ACC112 (cell line): Measurements from ENCODE around the gene CDH23.

ENCODE experiments used
- H2AFZ ChIP-seq: fragments of 200-600 bp; sonication (generic); one replicate; pipeline ENCODE4 v1.6.0; 2017; ENCODE audit warnings: antibody characterized with exemption, low read length; ENCODE audit not compliant: unreplicated experiment
- H3K27ac ChIP-seq: fragments of 200-600 bp; sonication (generic); 2 replicates; pipeline ENCODE4 v1.5.1; 2014; ENCODE audit warnings: low read depth, mild to moderate bottlenecking, antibody characterized with exemption, low read length, moderate library complexity
- H3K27me3 ChIP-seq: fragments of 200-600 bp; sonication (generic); 2 replicates; pipeline ENCODE4 v1.6.1; 2014; ENCODE audit warnings: mild to moderate bottlenecking, antibody characterized with exemption, low read length, moderate library complexity, mixed read lengths; ENCODE audit not compliant: insufficient read depth
- H3K36me3 ChIP-seq: fragments of 200-600 bp; sonication (generic); 2 replicates; pipeline ENCODE4 v1.6.1; 2016; ENCODE audit warnings: mild to moderate bottlenecking, antibody characterized with exemption, low read length, moderate library complexity, mixed read lengths; ENCODE audit not compliant: insufficient read depth
- H3K4me1 ChIP-seq: fragments of 200-600 bp; sonication (generic); one replicate; pipeline ENCODE4 v1.6.1; 2016; ENCODE audit warnings: low read length, mixed read lengths; ENCODE audit not compliant: insufficient read depth, unreplicated experiment, control insufficient read depth
- H3K4me3 ChIP-seq: fragments of 200-600 bp; sonication (generic); 2 replicates; pipeline ENCODE4 v1.5.1; 2014; ENCODE audit warnings: mild to moderate bottlenecking, low read depth, low read length
- H3K79me2 ChIP-seq: fragments of 200-600 bp; sonication (generic); one replicate; pipeline ENCODE4 v1.6.0; 2016; ENCODE audit warnings: low read length; ENCODE audit not compliant: control insufficient read depth, unreplicated experiment, insufficient read depth

Gene CDH23

DNA sequence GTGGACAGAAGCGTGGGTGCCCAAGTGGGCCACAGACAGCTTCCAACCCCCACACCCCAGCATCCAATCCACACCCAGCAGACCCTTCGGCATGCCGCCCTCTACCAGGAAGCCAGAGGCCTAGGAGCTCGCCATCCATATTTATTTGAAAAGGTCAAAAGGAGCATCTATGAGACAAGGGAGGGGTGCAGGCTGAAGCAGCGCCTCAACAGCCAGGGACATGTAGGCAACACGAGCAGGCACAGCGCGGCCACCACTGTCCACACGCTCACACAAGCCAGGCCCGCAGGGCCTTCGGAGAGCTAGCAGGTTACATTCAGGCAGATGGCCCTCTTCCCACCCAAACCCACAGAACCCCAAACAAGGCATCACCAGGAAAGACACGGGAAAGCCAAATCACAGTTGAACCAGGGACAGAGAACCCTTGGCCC is 419.7 kb downstream of the CDH23 start:
- no peaks in the 10 kb centered on the region for H3K4me1 ChIP-seq
- H3K36me3 ChIP-seq, result peaks cover 31% of the 10 kb centered on the region; the same call in 1 of the 2 replicates

DNA sequence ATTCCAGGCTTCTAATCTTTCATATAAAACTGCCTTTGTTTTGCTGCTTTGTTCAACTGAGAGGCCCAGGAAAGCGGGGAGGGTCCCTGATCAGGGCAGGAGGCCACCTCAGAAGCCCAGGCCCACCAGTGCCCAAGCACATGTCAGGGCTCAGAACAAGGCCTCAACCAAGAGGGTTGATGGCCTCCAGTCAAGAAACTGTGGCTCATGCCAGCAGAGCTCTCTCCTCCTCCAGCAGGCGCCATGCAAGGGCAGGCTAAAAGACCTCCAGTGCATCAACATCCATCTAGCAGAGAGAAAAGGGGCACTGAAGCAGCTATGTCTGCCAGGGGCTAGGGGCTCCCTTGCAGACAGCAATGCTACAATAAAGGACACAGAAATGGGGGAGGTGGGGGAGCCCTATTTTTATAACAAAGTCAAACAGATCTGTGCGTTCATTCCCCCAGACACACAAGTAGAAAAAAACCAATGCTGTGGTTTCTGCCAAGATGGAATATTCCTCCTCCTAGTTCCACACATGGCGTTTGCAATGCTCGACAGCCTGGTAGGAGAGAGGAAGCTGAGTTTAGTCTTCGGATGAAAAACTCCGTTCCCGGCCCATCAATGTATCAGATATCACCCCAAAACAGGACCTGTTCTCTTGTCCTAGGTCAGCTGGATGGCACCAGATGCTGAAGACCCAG is 420.4 kb downstream of the CDH23 start:
- Histone ChIP-seq H3K4me1 (no peaks in the 10 kb centered on the region), H3K36me3 (peaks cover 33% of the 10 kb centered on the region; the same call in 1 of the 2 replicates), H3K27ac (no peak overlapping the region)

More for the DNA sequence above, 419.7 kb downstream of the CDH23 start:
- no peak overlapping the region for H3K4me3 ChIP-seq
- no peak overlapping the region for H3K27ac ChIP-seq
- no peaks in the 10 kb centered on the region for H3K79me2 ChIP-seq
- no peaks in the 10 kb centered on the region for H3K27me3 ChIP-seq
- H2AFZ ChIP-seq, result no peak overlapping the region

DNA sequence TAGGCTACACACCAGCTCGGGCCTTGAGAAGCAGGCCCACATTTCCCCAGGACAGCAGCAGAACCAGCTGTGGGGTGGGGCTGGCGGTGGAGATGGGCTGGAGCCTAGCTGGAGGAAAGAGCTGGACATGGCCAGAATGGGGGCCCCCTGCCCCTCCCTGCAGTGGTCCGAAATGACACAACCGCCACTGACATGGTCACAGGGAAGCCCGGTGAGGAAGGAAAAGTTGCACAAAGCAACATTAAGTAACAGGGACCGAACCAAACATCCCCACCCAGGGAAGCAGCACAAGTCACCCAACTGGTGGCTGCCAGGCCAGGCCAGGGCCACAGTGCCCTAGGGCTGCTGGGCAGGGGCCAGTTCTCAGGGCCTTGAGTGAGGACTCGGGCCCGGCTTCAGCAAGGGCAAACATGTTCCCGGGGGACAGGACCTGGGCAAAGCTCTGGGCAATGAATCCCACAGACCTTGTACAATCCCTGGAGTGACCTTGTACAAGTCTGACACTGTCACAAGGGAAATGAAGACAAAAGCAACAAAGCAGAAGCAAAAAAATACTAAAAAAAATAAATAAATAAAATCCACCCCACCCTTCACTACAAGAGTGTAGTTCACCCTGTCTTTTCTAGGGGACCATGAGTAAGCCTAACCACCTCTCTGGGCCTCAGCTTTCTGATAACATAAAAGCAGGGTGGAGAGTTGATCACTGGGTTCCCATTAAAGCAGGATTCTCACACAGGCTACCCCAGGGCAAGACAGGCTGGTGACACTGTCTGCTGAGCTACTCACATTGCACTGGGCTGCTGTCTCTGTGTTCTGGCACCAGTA is 421.3 kb downstream of the CDH23 start:
- Histone ChIP-seq H3K36me3 (peaks cover 33% of the 10 kb centered on the region; the same call in 1 of the 2 replicates), H3K4me3 (no peak overlapping the region), H3K79me2 (no peaks in the 10 kb centered on the region), H2AFZ (no peak overlapping the region), H3K4me1 (no peaks in the 10 kb centered on the region), H3K27me3 (no peaks in the 10 kb centered on the region), H3K27ac (no peak overlapping the region)

More for the DNA sequence above, 420.4 kb downstream of the CDH23 start:
- Histone ChIP-seq H2AFZ (no peak overlapping the region), H3K27me3 (no peaks in the 10 kb centered on the region), H3K4me3 (no peak overlapping the region), H3K79me2 (no peaks in the 10 kb centered on the region)

DNA sequence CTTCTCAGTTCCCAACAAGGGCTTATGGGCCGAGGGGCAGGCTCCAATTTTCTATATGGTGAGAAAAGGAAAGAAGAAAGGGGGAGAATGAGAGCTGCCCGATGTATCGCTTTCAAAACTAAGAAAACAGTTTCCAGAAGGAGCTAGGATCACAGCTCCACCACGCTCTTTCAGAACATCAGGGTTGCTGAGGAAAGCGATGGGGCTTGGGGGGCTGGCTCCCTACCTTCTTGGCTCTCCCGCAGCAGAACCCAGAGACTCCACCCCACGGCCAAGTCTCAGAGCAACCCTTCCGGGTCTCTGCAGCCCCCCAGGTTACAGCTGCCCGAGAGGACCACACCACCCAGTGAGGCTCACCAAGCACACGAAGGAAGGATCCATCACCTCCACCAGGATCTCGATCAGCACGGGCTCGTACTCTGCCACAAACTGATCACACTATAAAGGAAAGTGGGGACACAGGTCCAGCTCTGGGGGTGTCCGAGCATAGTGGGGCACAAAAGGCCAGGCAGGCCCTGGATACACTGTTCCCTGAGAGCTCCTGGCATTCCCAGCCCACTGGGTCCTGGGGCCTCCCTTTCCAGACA is 422.0 kb downstream of the CDH23 start:
- peaks cover 33% of the 10 kb centered on the region; the same call in 1 of the 2 replicates for H3K36me3 ChIP-seq
- H2AFZ ChIP-seq, result no peak overlapping the region
- no peak overlapping the region for H3K4me3 ChIP-seq
- no peaks in the 10 kb centered on the region for H3K4me1 ChIP-seq
- no peaks in the 10 kb centered on the region for H3K79me2 ChIP-seq
- no peak overlapping the region for H3K27ac ChIP-seq
- H3K27me3 ChIP-seq, result no peaks in the 10 kb centered on the region

DNA sequence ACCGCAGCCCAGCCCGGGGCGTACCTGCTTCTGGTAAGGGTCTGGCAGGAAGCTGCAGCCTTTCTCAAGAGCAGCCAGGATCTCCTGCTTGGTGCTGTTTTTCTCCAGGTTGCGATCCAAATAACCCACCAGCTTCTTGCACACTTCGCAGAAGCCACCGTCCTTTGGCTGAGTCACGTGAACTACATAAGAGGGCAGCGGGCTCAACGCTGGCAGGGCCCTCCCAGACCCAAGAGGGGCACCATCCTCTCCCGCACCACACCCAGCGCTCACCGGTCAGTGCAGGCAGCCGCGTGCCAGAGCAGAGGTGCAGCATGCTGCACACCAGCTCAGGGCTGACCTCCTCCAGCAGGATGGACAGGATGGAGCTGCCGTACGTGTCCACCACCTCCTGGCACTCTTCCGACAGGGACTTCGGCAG is 422.7 kb downstream of the CDH23 start:
- H3K36me3 ChIP-seq, result peaks cover 39% of the 10 kb centered on the region
- no peaks in the 10 kb centered on the region for H3K4me1 ChIP-seq
- H3K79me2 ChIP-seq, result no peaks in the 10 kb centered on the region
- no peak overlapping the region for H3K27ac ChIP-seq
- no peak overlapping the region for H3K4me3 ChIP-seq
- no peak overlapping the region for H2AFZ ChIP-seq
- no peaks in the 10 kb centered on the region for H3K27me3 ChIP-seq

DNA sequence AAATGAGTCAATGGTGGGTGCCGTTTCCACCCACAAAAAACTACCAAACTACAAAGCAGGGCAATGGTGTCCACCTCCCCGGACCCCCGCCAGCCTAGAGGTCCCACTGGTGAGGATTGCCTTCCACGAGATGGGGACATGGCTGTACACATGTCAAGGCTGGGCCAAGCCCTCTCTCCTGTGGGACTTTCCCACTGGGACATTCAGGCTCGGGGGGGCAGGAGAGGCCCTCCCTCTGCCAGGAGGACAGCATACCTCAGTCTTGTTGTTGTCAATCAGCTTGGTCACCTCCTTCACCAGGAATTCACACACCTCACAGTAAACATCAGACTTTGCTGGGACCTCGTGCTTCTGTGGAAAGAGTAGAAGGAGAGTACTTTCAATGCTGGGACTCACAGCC is 423.3 kb downstream of the CDH23 start:
- Histone ChIP-seq H3K4me1 (no peaks in the 10 kb centered on the region), H3K27ac (no peak overlapping the region), H3K79me2 (no peaks in the 10 kb centered on the region), H3K4me3 (no peak overlapping the region), H3K27me3 (no peaks in the 10 kb centered on the region), H2AFZ (no peak overlapping the region), H3K36me3 (peaks cover 44% of the 10 kb centered on the region)

DNA sequence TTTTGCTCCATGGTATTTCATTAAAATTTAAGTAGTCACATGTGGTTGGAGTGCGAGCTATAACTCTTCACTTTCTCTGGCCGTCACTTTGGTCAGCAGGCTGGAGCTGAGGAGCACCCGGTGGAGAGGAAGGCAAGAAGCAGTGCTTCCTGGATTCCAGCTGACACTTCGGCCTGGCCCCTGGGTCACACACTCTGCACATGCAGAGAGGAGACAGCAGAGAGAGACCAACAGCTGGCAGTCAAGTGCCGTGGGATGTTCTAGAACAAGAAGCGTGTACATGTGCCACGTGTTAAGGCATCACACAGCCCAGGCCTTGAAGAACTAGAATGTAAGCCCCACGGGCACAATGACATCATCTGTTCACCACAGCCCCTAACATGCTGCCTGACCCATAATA is 424.2 kb downstream of the CDH23 start:
- no peaks in the 10 kb centered on the region for H3K27me3 ChIP-seq
- H3K4me1 ChIP-seq, result no peaks in the 10 kb centered on the region
- no peak overlapping the region for H3K4me3 ChIP-seq
- H3K27ac ChIP-seq, result no peak overlapping the region
- no peak overlapping the region for H2AFZ ChIP-seq
- no peaks in the 10 kb centered on the region for H3K79me2 ChIP-seq
- H3K36me3 ChIP-seq, result peaks cover 38% of the 10 kb centered on the region

DNA sequence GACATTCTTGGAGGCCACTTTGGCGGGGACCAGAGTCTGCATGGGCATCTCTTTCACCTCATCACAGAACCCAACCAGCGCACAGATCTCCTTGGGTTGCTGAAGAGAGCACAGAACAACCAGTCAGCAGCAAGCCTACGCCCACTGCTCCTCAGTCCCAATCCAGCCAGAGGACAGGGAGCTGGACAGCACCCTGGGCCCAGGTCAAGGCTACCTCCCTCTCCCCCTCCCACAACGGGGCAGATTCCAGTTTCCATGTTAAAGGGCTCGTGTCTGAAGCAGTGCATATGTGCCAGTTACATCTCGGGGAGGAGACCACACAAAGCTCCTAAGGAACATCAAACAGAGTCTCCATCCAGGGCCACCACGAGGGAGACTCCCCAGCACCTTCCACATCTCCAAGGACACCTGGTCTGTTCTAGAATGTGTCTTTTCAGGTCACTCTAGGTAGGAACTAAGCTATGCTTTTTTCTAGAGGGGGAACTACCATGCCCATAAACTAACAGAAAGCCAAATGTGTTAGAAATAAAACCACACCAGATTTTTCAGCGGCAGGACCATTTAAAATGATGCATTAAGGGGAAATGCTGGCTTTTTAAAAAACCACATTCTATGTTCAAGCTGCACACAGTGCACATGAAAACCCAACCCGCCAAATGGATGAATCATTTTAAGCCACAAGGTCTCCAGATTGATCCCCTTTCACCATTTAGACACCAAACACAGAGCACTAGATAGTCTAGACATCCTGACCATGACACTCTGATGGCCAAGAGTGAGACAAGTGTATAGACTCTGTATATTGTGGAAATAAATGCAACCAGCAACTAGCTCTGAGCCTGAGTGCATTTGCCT is 425.4 kb downstream of the CDH23 start:
- Histone ChIP-seq H3K4me3 (no peak overlapping the region), H3K36me3 (peaks cover 41% of the 10 kb centered on the region), H3K4me1 (no peaks in the 10 kb centered on the region), H3K27ac (no peak overlapping the region), H2AFZ (no peak overlapping the region), H3K27me3 (no peaks in the 10 kb centered on the region), H3K79me2 (no peaks in the 10 kb centered on the region)

DNA sequence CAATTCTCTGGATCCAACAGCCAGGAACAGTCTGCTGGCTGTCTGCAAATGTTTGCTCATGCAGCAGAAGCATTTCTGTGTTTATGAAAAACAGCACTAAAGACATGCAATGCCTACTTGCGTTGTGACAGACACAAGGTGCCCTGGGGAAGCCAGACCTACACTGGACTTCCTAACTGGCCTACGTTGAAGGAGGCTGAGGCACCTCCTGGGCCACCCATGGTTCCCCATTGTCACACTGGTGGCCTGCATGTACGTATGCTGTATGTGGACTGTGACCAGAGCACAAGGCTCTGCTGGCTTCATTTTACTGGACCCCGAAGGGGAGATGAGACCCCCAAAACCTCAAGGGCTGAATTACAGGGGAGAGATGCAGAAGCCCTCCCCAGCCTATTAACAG is 426.6 kb downstream of the CDH23 start:
- H3K36me3 ChIP-seq, result peaks cover 47% of the 10 kb centered on the region
- no peaks in the 10 kb centered on the region for H3K27me3 ChIP-seq

DNA sequence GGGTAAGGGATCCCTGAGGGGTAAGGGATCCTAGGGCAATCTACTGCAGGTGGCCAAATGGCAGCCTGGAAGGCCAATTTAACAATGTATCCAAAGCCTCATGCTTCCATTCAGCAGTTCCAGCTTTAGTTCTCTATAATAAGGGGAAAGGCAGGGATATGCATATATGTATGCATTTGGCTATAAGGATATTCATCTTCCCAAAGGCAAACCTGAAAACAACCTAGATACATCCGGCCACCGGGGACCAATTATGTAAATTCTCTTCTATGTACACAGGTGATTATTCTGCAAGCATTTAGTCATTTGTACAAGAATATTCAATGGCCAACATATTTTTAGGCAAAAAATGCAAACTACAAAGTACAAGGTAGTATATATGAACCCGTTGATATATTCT is 427.6 kb downstream of the CDH23 start:
- no peaks in the 10 kb centered on the region for H3K4me1 ChIP-seq
- H3K4me3 ChIP-seq, result no peak overlapping the region
- H3K27me3 ChIP-seq, result no peaks in the 10 kb centered on the region
- H3K27ac ChIP-seq, result no peak overlapping the region
- no peaks in the 10 kb centered on the region for H3K79me2 ChIP-seq
- H3K36me3 ChIP-seq, result peaks cover 51% of the 10 kb centered on the region
- no peak overlapping the region for H2AFZ ChIP-seq

More for the DNA sequence above, 426.6 kb downstream of the CDH23 start:
- Histone ChIP-seq H3K27ac (no peak overlapping the region), H3K79me2 (no peaks in the 10 kb centered on the region), H3K4me1 (no peaks in the 10 kb centered on the region), H3K4me3 (no peak overlapping the region), H2AFZ (no peak overlapping the region)
